ENCODE data around the gene UBE2E3.

DNA sequence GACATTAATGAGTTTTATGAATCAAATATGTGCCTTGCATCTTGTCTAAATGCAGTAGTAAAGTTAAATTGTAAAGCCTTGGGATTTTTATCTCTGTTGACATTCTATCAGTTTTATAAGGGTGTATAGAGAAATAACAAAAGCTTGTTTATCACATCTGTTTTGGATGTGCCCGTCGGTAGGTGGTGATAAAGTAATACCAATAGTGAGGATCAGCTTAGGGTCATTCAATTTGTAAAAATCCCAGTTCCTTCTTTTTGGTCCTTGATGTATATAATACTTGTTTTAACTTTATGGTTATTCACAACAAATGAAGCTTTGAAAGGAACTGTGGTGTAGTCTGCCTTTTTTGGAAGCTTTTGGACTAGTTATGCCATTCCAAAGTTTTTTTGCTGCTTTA, 12.6 kb downstream of the UBE2E3 start:
- TF ChIP-seq, protein P1, sequence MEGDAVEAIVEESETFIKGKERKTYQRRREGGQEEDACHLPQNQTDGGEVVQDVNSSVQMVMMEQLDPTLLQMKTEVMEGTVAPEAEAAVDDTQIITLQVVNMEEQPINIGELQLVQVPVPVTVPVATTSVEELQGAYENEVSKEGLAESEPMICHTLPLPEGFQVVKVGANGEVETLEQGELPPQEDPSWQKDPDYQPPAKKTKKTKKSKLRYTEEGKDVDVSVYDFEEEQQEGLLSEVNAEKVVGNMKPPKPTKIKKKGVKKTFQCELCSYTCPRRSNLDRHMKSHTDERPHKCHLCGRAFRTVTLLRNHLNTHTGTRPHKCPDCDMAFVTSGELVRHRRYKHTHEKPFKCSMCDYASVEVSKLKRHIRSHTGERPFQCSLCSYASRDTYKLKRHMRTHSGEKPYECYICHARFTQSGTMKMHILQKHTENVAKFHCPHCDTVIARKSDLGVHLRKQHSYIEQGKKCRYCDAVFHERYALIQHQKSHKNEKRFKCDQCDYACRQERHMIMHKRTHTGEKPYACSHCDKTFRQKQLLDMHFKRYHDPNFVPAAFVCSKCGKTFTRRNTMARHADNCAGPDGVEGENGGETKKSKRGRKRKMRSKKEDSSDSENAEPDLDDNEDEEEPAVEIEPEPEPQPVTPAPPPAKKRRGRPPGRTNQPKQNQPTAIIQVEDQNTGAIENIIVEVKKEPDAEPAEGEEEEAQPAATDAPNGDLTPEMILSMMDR (conservative IDR thresholded peaks at IDR 0.05; ENCODE audit: low read length), result no peak
- TF ChIP-seq EZH2phosphoT487 (IDR thresholded peaks at IDR 0.05; ENCODE audit: borderline replicate concordance), result no peak

Data from Loucy (cell line).